Spinal cord (tissue), 10 donors: ENCODE results near the gene SELENBP1. TPM values are rescaled to one million over a fixed set of nuclear protein-coding genes. Genes with fewer than 3 reads are reported as not detected.

Source experiments
- DNase-seq, 6 donors: peaks; one replicate each; pipeline versions ENCODE4 v3.0.0 to v3.0.0-alpha.2; 2013 to 2015; ENCODE audit warnings: low spot score in 6 of 6, low read depth in 4 of 6
- H3K27ac ChIP-seq: one replicate; pipeline ENCODE4 v1.5.1; 2013; ENCODE audit warnings: low read depth, low read length, control low read depth
- H3K27me3 ChIP-seq: one replicate; pipeline ENCODE4 v1.6.1; 2013; ENCODE audit warnings: low read length; ENCODE audit not compliant: control insufficient read depth, insufficient read depth
- H3K36me3 ChIP-seq: one replicate; pipeline ENCODE4 v1.6.1; 2013; ENCODE audit warnings: low read length; ENCODE audit not compliant: control insufficient read depth, insufficient read depth
- H3K4me1 ChIP-seq: one replicate; pipeline ENCODE4 v1.6.1; 2013; ENCODE audit warnings: low read length; ENCODE audit not compliant: control insufficient read depth, insufficient read depth
- H3K4me3 ChIP-seq: one replicate; pipeline ENCODE4 v1.5.1; 2013; ENCODE audit warnings: low read depth, low read length, control low read depth
- H3K9me3 ChIP-seq: one replicate; pipeline ENCODE4 v1.6.1; 2013; ENCODE audit warnings: low read length; ENCODE audit not compliant: control insufficient read depth, insufficient read depth
- WGBS: methylation state at CpG from one replicate; pipeline ENCODE4 v1.1.5; 2013; ENCODE audit warnings: missing lambda C conversion rate; ENCODE audit not compliant: insufficient coverage; 5-methylcytosine and 5-hydroxymethylcytosine counted together
- polyA plus RNA-seq, 2 donors: library from polyadenylated mRNA; unstranded; fragments of 120-200 nt; gene quantifications; one replicate each; pipeline ENCODE4 v1.2.1, GENCODE V29; 2013; ENCODE audit not compliant: insufficient read length in 2 of 2
- total RNA-seq, 2 donors: library from RNA; depleted of rRNA in 1 of 2; stranded (reverse); fragments of 120-200 nt in 1 of 2; fragments of >200 nt in 1 of 2; gene quantifications; one replicate each; pipeline versions ENCODE4 v1.2.3 to v1.2.4, GENCODE V29; 2013 to 2014
- donor health status: healthy.

SELENBP1 gene
- total and polyA plus RNA-seq, 4 donors, result 13.6 to 147 (median 38.3) TPM

DNA sequence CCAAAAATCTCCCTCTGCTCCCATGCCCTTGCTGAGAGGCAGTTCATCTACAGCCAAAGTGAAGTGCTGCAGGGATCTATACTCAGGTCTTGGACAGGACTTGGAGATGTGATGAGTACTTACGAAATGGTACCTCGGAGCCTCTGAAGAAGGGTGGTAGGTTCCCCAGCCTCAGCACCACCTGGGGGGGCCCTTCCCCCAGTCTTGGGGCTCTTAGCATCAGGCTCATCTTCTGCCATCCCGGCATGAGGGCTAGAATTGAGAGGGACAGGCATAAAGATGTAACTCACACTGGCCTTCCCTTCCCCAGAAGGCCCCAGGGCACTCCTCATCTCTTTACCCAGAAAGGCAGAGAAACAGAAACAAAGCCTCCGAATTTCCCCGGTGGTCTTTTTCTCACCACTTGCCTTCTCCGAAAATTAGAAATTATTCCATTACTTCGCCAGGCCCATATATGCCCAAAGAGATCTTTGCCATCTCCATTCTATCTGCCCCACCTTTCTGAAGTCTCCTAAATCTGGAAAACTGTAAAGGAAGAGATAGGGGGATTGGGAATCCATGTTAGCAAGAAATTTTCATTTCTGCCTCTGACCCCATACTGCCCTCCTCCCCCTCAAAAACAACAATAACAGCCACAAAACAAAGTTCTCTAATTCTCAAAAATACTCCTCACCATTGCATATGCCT, 26.3 kb downstream of the SELENBP1 start:
- Histone ChIP-seq H3K27ac (peak overlapping the region; percentile 95), H3K9me3 (no peaks in the 10 kb centered on the region), H3K4me1 (peaks cover 24% of the 10 kb centered on the region), H3K27me3 (no peaks in the 10 kb centered on the region), H3K4me3 (peak overlapping the region; percentile 82), H3K36me3 (peaks cover 23% of the 10 kb centered on the region)
- peak in 2 of 6 donors; percentile 19 to 22 for DNase-seq
- 20% methylated on average over 5 of the region's 7 CpGs for WGBS

DNA sequence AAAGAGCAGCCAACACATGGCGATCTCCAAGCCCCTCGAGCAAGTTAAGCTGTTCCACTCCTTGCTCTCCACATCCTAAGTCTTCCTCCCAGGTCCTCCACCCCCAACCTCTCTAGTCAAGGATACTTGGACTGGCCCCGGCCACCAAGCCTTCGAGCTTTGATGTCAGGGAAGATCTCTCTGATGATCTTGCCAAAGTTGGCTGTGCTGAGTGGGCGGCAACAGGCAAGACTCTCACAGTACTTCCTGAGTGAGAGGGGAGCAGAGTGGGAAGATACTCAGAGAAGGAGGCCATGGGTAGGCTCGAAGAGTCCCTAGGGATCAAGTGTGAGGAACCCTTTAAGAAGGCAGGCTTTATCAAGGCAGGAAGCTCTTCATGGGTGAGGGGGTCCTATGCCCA, 28.2 kb downstream of the SELENBP1 start:
- WGBS, result 95% methylated on average over 3 of the region's 6 CpGs
- DNase-seq, result no peak
- Histone ChIP-seq H3K27ac (no peak overlapping the region), H3K9me3 (no peaks in the 10 kb centered on the region), H3K36me3 (peaks cover 23% of the 10 kb centered on the region), H3K4me3 (no peak overlapping the region), H3K4me1 (peaks cover 24% of the 10 kb centered on the region), H3K27me3 (no peaks in the 10 kb centered on the region)

DNA sequence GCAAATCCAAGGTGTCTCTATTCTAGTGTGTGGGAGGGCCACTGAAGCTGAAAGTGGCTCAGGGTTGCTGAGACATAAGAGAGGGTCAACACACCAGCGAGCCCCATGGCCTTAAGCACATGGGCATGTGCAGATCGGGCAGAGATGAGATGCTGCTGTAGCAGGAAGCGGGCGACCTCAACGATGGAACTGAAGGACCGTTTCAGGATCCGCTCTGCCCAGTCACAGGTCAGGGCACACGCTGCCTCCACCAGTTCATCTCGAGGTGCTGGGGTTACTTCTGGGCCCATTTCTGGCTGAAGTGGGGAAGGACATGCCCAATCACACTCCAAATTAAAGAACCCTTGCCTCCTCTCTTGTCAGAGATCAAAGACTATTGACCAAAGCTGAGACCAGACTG, 28.9 kb downstream of the SELENBP1 start:
- H3K36me3 ChIP-seq, result peaks cover 23% of the 10 kb centered on the region
- 84% methylated on average over 9 of the region's 9 CpGs for WGBS
- no peak for DNase-seq
- H3K4me3 ChIP-seq, result no peak overlapping the region
- no peaks in the 10 kb centered on the region for H3K27me3 ChIP-seq
- H3K27ac ChIP-seq, result no peak overlapping the region
- H3K4me1 ChIP-seq, result peaks cover 24% of the 10 kb centered on the region
- no peaks in the 10 kb centered on the region for H3K9me3 ChIP-seq

DNA sequence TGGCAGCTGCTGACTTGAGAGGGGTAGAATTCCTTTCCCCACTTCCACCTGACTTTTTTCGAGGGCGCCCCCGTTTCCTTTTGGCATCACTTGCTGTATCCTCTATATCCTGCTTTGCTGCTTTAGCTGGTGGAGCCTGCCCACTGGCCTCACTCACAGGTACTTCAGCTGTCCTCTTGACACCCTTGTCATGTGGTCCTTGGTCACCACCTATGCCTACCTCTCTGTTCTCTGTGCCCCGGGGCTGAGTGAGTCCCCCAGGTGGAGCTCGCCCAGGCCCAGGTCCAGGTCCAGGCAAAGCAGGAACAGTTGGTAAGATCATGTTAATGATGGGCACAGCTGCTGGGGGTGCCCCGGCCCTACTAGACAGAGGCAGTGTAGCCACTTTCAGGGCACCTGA, 29.9 kb downstream of the SELENBP1 start:
- Histone ChIP-seq H3K9me3 (no peaks in the 10 kb centered on the region), H3K4me3 (no peak overlapping the region), H3K36me3 (peaks cover 23% of the 10 kb centered on the region), H3K27ac (no peak overlapping the region), H3K4me1 (peaks cover 20% of the 10 kb centered on the region), H3K27me3 (no peaks in the 10 kb centered on the region)
- DNase-seq, result no peak
- 83% methylated on average over 5 of the region's 6 CpGs for WGBS

DNA sequence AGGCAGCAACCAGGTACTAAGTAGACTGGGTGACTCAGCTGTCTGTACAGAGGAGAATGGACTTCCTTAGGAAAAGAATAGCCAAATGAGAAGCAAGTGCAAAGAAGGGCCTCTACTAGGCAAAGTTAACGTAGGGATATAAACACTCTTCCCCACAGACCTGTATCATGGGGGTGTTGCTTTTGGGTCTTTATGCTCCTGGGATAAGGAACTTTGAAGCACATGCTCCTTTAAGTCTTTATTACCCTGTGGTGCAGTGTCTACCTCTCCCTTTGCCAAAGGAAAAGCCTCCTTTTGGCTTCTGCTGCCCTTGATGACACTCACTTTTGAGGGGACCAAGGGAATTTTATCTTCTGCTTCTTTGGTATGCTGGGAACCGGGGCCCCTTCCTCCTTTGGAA, 30.5 kb downstream of the SELENBP1 start:
- Histone ChIP-seq H3K4me1 (peaks cover 20% of the 10 kb centered on the region), H3K4me3 (no peak overlapping the region), H3K36me3 (peaks cover 23% of the 10 kb centered on the region), H3K9me3 (no peaks in the 10 kb centered on the region), H3K27me3 (no peaks in the 10 kb centered on the region), H3K27ac (no peak overlapping the region)
- no peak for DNase-seq
- WGBS, result 86% methylated on average over 1 of the region's 2 CpGs

DNA sequence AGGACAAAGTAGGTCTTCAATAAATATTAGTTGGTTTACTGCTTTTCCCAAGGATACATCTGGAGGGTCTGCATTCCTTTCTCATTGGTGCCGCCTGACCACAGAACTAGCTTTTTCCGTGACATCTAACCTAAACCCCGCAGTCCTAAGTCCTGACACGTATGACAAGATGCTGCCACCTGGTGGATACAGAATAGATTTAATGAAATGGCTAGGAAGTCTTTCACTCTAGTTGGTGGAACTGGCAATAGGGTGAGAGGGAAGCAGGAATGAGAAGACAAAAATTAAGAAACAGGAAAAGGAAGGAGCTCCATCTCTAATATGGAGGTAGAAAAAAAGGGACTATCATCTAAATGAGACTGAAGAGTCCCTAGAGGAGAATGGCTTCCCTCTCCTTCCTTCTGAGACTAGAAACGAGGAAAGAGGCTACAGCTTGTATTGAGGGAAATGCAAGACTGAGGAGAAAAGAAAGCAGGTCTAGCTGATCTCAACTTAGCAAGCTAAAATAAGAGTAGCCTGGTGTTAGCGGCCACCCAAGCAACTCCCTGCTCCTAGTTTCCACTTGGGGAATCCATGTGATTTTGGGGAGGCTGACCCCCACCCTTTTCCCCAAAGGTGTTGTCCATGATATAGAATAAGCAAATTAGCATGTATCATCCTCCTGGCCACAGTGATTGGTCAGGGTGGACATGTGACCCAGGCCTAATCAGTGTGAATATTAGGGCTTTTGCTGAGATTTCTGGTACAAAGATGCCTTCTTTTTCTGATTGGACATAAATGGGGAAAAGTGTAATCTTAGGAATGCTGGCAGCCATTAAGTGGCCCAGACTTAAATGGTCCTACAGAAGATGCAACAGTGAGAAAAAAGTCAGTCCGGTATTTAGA, 31.4 kb downstream of the SELENBP1 start:
- Histone ChIP-seq H3K36me3 (peaks cover 23% of the 10 kb centered on the region), H3K9me3 (no peaks in the 10 kb centered on the region), H3K4me3 (no peak overlapping the region), H3K27me3 (no peaks in the 10 kb centered on the region), H3K27ac (peak overlapping the region; percentile 49), H3K4me1 (peaks cover 18% of the 10 kb centered on the region)
- WGBS, result 10% methylated on average over 4 of the region's 7 CpGs
- DNase-seq, result peak in 5 of 6 donors; percentile 58 to 94 (median 63)

DNA sequence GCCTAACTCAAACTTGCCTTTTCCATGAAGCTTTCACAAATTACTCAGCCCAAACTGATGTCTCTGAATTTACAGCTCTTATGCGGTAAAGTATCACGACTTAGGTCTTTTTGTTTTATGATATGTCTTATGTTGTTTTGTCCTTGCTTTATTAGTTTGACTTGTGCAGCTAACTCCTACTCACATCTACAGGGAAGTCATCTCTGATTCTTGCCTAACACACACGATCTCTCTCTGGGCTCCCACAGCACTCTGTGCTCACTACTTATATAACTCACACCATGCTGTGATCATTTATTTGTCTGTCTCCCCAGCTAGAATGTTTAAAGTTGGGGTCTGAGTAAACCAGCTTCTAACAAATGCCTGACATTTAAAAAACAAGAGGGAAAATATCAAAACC, 35.9 kb downstream of the SELENBP1 start:
- Histone ChIP-seq H3K4me1 (no peaks in the 10 kb centered on the region), H3K27ac (no peak overlapping the region), H3K36me3 (no peaks in the 10 kb centered on the region), H3K9me3 (no peaks in the 10 kb centered on the region), H3K27me3 (no peaks in the 10 kb centered on the region), H3K4me3 (no peak overlapping the region)
- 80% methylated on average over 1 of the region's 3 CpGs for WGBS
- DNase-seq, result no peak

DNA sequence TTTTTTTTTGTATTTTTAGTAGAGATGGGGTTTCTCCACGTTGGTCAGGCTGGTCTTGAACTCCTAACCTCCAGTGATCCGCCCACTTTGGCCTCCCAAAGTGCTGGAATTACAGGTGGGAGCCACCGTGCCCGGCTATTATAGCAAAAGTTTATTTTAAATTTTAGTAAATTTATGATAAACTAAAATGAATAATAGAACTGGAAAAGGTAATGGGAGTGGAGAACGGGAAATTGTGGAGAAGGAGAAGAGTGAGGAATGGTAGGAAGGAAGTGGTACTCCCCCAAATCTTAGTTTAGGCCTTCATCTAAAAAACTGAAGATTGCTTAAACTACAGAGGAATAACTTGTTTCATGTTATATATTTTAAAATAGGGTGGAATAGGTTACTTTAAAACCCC, 37.7 kb downstream of the SELENBP1 start:
- Histone ChIP-seq H3K9me3 (no peaks in the 10 kb centered on the region), H3K4me1 (no peaks in the 10 kb centered on the region), H3K27ac (no peak overlapping the region), H3K36me3 (no peaks in the 10 kb centered on the region), H3K4me3 (no peak overlapping the region), H3K27me3 (no peaks in the 10 kb centered on the region)
- no peak for DNase-seq
- no CpG with 5 or more reads among the region's 5 CpGs for WGBS

DNA sequence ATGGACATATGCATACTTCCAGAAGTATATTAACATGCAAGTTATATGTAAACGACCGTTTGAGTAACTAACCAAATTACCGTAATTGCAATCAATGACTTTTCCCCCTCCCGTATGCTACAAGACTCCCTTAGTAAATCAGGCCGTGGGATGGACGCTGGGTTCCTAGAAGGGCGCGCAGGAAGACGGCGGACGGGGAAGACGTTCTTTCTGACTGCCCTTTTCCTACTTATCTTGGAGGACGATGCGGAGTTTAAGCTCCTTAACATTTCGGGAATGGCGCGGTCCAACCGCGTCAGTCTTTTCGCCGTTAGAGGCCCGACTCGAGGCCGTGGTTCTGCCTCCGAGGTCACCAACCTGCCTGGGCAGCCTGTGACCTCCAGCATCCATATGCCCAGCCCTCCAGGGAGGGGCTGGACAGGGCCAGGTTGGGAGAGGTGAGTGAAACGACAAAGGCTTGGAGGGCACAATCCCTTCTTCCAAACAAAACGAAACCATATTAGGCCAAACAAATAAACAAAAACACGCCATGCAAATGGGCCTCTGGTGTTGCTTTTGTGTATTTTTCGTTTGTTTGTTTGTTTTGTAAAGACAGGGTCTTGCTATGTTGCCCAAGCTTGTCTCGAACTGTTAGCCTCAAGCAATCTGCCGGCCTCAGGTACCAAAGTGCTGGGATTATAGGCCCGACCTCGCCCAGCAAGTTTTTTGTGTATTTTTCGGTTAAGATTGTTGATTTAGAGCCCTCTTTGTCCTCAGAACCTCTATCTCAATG, 44.4 kb downstream of the SELENBP1 start:
- H3K4me3 ChIP-seq, result peak overlapping the region; percentile 83
- no peaks in the 10 kb centered on the region for H3K27me3 ChIP-seq
- no peaks in the 10 kb centered on the region for H3K9me3 ChIP-seq
- peak overlapping the region; percentile 94 for H3K27ac ChIP-seq
- WGBS, result 1% methylated on average over 25 of the region's 34 CpGs
- DNase-seq, result no peak
- H3K4me1 ChIP-seq, result peaks cover 9% of the 10 kb centered on the region
- H3K36me3 ChIP-seq, result peaks cover 22% of the 10 kb centered on the region
